H1 (cell line): ENCODE data around the gene SIGLEC6. TPM values are rescaled to one million over a fixed set of nuclear protein-coding genes. Genes with fewer than 3 reads are reported as not detected.

Source experiments
- BACH1 ChIP-seq: IDR thresholded peaks from 2 replicates; pipeline ENCODE4 v1.6.1; 2012; ENCODE audit warnings: low read length, improper control_type of control experiment
- CBX5 ChIP-seq: fragments of 300-800, 300-1000 bp; sonication (generic); IDR thresholded peaks from 2 replicates; pipeline ENCODE4 v1.7.1; 2016; ENCODE audit warnings: antibody characterized with exemption, low read length, low read depth
- CHD1 ChIP-seq: IDR thresholded peaks from 2 replicates; pipeline ENCODE4 v1.6.1; 2012; ENCODE audit warnings: low read depth, low read length, improper control_type of control experiment
- MAFK ChIP-seq: IDR thresholded peaks from 2 replicates; pipeline ENCODE4 v1.6.1; 2012; ENCODE audit warnings: low read depth, mild to moderate bottlenecking, improper control_type of control experiment, low read length
- POLR2A ChIP-seq, 2 experiments: IDR thresholded peaks; 1 replicate in 1 of 2; 2 replicates in 1 of 2; pipeline ENCODE4 v1.6.1; 2011; ENCODE audit warnings: low read depth in 2 of 2, low read length in 2 of 2, mild to moderate bottlenecking in 2 of 2; ENCODE audit errors: control extremely low read depth in 1 of 2
- POU5F1 ChIP-seq: IDR thresholded peaks from 2 replicates; pipeline ENCODE4 v1.6.1; 2011; ENCODE audit warnings: low read depth, mild to moderate bottlenecking, low read length, moderate library complexity
- TBP ChIP-seq: IDR thresholded peaks from 2 replicates; pipeline ENCODE4 v1.6.1; 2011; ENCODE audit warnings: low read depth, low read length, improper control_type of control experiment
- TCF12 ChIP-seq: IDR thresholded peaks from 2 replicates; pipeline ENCODE4 v1.6.1; 2011; ENCODE audit warnings: low read depth, mild to moderate bottlenecking, low read length
- polyA plus RNA-seq, 7 experiments: library from polyadenylated mRNA; depleted of rRNA in 3 of 7; stranded (reverse) in 5 of 7; unstranded in 2 of 7; fragments of >200 nt in 5 of 7; fragments of 200-250 nt in 2 of 7; gene quantifications; 1 replicate in 5 of 7; 2 replicates in 1 of 7; 4 replicates in 1 of 7; pipeline versions ENCODE4 v1.2.1 to v1.2.3, GENCODE V29; 2011 to 2013; ENCODE audit warnings: missing spikeins in 2 of 7, mixed read lengths in 2 of 7
- total RNA-seq: library from RNA; stranded (reverse); fragmentation: NEBNext Ultra II Directional; extraction: Animal tissue kit (Norgen Biotek cat#: 25700); gene quantifications from 2 replicates; pipeline ENCODE4 v1.2.1, GENCODE V29; 2021
- TF ChIP-seq, protein P1 (sequence below): fragments of 300-600 bp; sonication (generic); IDR thresholded peaks from 2 replicates; pipeline ENCODE4 v1.7.1; 2012; ENCODE audit warnings: low read length, moderate library complexity, mild to moderate bottlenecking, inconsistent platforms; ENCODE audit not compliant: insufficient replicate concordance
- TF ChIP-seq, protein P2 (sequence below): IDR thresholded peaks from 2 replicates; pipeline ENCODE4 v1.6.1; 2012; ENCODE audit warnings: inconsistent platforms

The SIGLEC6 gene
- total and polyA plus RNA-seq, 2 of the 8 experiments (the other 6 are each of a cell fraction or from before 2014, with no cell fraction given): 0.05 TPM; not detected in 1

DNA sequence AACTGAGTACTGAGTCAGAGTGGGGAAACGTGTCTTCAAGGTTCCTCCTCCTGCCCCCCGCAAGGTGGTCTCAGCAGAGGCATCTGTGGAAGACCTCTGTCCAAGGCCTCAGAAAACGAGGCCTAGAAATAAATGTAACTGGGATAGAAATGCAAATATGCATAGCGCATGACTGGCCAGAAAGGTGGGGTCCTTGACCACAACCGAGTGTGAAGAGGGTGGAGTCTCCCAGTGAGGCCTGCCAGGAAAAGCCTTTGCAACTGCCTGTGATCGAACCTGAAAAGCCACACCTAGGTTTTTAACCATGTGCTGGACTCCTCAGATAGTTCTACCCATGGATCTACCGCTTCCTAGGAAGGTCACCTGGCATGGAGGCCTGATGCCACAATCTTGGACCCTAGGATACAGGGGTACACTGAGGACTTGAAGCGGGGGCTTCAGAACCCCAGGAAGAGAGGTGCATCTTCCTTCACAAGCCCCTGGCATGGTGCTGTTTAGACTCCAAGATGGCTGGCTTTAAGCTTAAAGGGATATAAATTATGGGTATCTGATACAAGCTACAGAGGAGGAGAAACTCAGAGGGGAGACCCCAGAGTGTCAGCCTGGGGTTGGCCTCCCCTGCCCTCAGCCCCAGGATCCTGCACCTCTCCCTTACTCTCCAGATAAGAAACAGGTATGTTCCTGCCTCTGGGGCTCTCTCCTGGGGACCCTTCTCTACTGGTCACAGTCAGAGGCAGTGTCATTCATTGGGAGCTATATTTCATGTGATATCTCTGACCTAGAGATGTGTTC is 18.3 kb upstream of the SIGLEC6 start (continued):
- TF ChIP-seq, protein P1, sequence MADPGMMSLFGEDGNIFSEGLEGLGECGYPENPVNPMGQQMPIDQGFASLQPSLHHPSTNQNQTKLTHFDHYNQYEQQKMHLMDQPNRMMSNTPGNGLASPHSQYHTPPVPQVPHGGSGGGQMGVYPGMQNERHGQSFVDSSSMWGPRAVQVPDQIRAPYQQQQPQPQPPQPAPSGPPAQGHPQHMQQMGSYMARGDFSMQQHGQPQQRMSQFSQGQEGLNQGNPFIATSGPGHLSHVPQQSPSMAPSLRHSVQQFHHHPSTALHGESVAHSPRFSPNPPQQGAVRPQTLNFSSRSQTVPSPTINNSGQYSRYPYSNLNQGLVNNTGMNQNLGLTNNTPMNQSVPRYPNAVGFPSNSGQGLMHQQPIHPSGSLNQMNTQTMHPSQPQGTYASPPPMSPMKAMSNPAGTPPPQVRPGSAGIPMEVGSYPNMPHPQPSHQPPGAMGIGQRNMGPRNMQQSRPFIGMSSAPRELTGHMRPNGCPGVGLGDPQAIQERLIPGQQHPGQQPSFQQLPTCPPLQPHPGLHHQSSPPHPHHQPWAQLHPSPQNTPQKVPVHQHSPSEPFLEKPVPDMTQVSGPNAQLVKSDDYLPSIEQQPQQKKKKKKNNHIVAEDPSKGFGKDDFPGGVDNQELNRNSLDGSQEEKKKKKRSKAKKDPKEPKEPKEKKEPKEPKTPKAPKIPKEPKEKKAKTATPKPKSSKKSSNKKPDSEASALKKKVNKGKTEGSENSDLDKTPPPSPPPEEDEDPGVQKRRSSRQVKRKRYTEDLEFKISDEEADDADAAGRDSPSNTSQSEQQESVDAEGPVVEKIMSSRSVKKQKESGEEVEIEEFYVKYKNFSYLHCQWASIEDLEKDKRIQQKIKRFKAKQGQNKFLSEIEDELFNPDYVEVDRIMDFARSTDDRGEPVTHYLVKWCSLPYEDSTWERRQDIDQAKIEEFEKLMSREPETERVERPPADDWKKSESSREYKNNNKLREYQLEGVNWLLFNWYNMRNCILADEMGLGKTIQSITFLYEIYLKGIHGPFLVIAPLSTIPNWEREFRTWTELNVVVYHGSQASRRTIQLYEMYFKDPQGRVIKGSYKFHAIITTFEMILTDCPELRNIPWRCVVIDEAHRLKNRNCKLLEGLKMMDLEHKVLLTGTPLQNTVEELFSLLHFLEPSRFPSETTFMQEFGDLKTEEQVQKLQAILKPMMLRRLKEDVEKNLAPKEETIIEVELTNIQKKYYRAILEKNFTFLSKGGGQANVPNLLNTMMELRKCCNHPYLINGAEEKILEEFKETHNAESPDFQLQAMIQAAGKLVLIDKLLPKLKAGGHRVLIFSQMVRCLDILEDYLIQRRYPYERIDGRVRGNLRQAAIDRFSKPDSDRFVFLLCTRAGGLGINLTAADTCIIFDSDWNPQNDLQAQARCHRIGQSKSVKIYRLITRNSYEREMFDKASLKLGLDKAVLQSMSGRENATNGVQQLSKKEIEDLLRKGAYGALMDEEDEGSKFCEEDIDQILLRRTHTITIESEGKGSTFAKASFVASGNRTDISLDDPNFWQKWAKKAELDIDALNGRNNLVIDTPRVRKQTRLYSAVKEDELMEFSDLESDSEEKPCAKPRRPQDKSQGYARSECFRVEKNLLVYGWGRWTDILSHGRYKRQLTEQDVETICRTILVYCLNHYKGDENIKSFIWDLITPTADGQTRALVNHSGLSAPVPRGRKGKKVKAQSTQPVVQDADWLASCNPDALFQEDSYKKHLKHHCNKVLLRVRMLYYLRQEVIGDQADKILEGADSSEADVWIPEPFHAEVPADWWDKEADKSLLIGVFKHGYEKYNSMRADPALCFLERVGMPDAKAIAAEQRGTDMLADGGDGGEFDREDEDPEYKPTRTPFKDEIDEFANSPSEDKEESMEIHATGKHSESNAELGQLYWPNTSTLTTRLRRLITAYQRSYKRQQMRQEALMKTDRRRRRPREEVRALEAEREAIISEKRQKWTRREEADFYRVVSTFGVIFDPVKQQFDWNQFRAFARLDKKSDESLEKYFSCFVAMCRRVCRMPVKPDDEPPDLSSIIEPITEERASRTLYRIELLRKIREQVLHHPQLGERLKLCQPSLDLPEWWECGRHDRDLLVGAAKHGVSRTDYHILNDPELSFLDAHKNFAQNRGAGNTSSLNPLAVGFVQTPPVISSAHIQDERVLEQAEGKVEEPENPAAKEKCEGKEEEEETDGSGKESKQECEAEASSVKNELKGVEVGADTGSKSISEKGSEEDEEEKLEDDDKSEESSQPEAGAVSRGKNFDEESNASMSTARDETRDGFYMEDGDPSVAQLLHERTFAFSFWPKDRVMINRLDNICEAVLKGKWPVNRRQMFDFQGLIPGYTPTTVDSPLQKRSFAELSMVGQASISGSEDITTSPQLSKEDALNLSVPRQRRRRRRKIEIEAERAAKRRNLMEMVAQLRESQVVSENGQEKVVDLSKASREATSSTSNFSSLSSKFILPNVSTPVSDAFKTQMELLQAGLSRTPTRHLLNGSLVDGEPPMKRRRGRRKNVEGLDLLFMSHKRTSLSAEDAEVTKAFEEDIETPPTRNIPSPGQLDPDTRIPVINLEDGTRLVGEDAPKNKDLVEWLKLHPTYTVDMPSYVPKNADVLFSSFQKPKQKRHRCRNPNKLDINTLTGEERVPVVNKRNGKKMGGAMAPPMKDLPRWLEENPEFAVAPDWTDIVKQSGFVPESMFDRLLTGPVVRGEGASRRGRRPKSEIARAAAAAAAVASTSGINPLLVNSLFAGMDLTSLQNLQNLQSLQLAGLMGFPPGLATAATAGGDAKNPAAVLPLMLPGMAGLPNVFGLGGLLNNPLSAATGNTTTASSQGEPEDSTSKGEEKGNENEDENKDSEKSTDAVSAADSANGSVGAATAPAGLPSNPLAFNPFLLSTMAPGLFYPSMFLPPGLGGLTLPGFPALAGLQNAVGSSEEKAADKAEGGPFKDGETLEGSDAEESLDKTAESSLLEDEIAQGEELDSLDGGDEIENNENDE: no peak
- TF ChIP-seq, protein P2, sequence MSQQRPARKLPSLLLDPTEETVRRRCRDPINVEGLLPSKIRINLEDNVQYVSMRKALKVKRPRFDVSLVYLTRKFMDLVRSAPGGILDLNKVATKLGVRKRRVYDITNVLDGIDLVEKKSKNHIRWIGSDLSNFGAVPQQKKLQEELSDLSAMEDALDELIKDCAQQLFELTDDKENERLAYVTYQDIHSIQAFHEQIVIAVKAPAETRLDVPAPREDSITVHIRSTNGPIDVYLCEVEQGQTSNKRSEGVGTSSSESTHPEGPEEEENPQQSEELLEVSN: no peak
- no peak for TF ChIP-seq CHD1
- TF ChIP-seq CBX5: no peak
- no peak for TF ChIP-seq POU5F1
- TF ChIP-seq POLR2A (IDR thresholded peaks at IDR 0.05; ENCODE audit: control extremely low read depth in 1 of 2, low read depth in 2 of 2, low read length in 2 of 2): no peak
- TF ChIP-seq MAFK: no peak
- no peak for TF ChIP-seq TCF12
- TF ChIP-seq BACH1: no peak
- TF ChIP-seq TBP: no peak
